Heart left ventricle (tissue), 16 donors: ENCODE measurements around the gene CNRIP1. TPM values are rescaled to one million over a fixed set of nuclear protein-coding genes. Genes with fewer than 3 reads are reported as not detected.

Experiments
- ATAC-seq, 4 donors: fragments of 200-7000 bp; cut with Tn5 transposase; one replicate each; pipeline ENCODE4 v1.9.1; 2020 to 2022; ENCODE audit warnings: moderate library complexity in 4 of 4, mild to moderate bottlenecking in 3 of 4, moderate number of reproducible peaks in 1 of 4
- DNase-seq, 5 donors: peaks; one replicate each; pipeline ENCODE4 v3.0.0-alpha.2; 2020
- H3K27ac ChIP-seq, 12 donors: fragments of 200-600 bp; sonication (generic) in 4 of 12; one replicate each; pipeline versions ENCODE4 v1.5.0 to v1.8.0; 2016 to 2022; ENCODE audit warnings: mild to moderate bottlenecking in 2 of 12
- H3K27me3 ChIP-seq, 9 donors: fragments of 200-600 bp; sonication (generic) in 2 of 9; one replicate each; pipeline versions ENCODE4 v1.5.1 to v1.8.0; 2016 to 2022; ENCODE audit warnings: mild to moderate bottlenecking in 3 of 9
- H3K36me3 ChIP-seq, 9 donors: fragments of 200-600 bp; sonication (generic) in 2 of 9; one replicate each; pipeline versions ENCODE4 v1.5.0 to v1.8.0; 2018 to 2022; ENCODE audit warnings: mild to moderate bottlenecking in 2 of 9
- H3K4me1 ChIP-seq, 12 donors: fragments of 200-600 bp; sonication (generic) in 4 of 12; one replicate each; pipeline versions ENCODE4 v1.5.0 to v1.8.0; 2016 to 2022; ENCODE audit warnings: mild to moderate bottlenecking in 3 of 12
- H3K4me3 ChIP-seq, 12 donors: fragments of 200-600 bp; sonication (generic) in 4 of 12; one replicate each; pipeline versions ENCODE4 v1.5.0 to v1.8.0; 2017 to 2022; ENCODE audit warnings: mild to moderate bottlenecking in 9 of 12, moderate library complexity in 4 of 12
- H3K9me3 ChIP-seq, 12 donors: fragments of 200-600 bp; sonication (generic) in 4 of 12; one replicate each; pipeline versions ENCODE4 v1.5.0 to v1.8.0; 2016 to 2022; ENCODE audit warnings: mild to moderate bottlenecking in 1 of 12
- POLR2A ChIP-seq, 2 donors: fragments of 450-650 bp; IDR thresholded peaks; one replicate each; pipeline ENCODE4 v1.6.1; 2017; ENCODE audit warnings: antibody characterized with exemption in 2 of 2, mild to moderate bottlenecking in 2 of 2, moderate library complexity in 2 of 2
- WGBS, 4 donors: extraction: QIAGEN DNeasy Blood & Tissue Kit in 2 of 4; methylation state at CpG; one replicate each; pipeline versions ENCODE4 v1.1.5 to v1.1.7; 2013 to 2018; 5-methylcytosine and 5-hydroxymethylcytosine counted together
- intact Hi-C, 10 donors: fragments of 100-400 bp; cut with DNase I; formaldehyde crosslinking; loops; one replicate each; pipeline versions ENCODE4 v1.11.1 to v1.14.2; 2022
- polyA plus RNA-seq, 2 donors: library from polyadenylated mRNA; stranded (reverse); fragments of 200-250 nt; gene quantifications; one replicate each; pipeline ENCODE4 v1.2.3, GENCODE V29; 2013
- total RNA-seq, 9 donors: library from RNA; depleted of rRNA in 2 of 9; stranded (reverse); fragments of >200 nt in 2 of 9; fragmentation: NEBNext Ultra II Directional in 3 of 9; extraction: Animal tissue kit (Norgen Biotek cat#: 25700) in 3 of 9; gene quantifications; one replicate each; pipeline versions ENCODE4 v1.1.0 to v1.2.4, GENCODE V29; 2016 to 2023
- TF ChIP-seq, protein P1 (sequence below), 12 donors: fragments of 200-600 bp; sonication (generic) in 4 of 12; IDR thresholded peaks; one replicate each; pipeline versions ENCODE4 v1.5.0 to v1.8.0; 2018 to 2022; ENCODE audit warnings: antibody characterized with exemption in 12 of 12, mild to moderate bottlenecking in 5 of 12
- donor health status: ischemic (EF 13 %, LVEDD 7.1; RV severe dilation, severe dysfunction).
- donor health status: healthy with polysubstance abuse.
- donor health status: DM: no; HTN: yes; CAD: no.
- donor health status: DM: no; HTN: no; CAD: no.
- donor health status: ischemic (EF 25% LVEDD 6.9; RV normal size, moderate dysfunction).
- donor health status: ischemic (EF 25% LVEDD 5.7; RV mildly dilated, moderate dysfunction).
- donor health status: healthy.
- donor health status: DM: yes; HTN: yes; CAD: no.
- donor health status: ischemic (EF 35%, LVEDD 5.7; RV mildly dilated, moderate dysfunction).
- donor health status: nonischemic (EF 11% LVEDD 7.7; RV severe dilation, severe dysfunction).
- donor health status: DM: yes; HTN: yes; CAD: no.
- donor health status: PGD.
- donor health status: ischemic (EF 29% LVEDD 5.4; RV normal size, mild dysfunction).
- donor health status: nonischemic (EF 23%, LVEDD 6.1; RV moderate dilation, normal function).

Gene CNRIP1
- total and polyA plus RNA-seq, 11 donors = 5.8 to 17.3 (median 7.7) TPM

DNA sequence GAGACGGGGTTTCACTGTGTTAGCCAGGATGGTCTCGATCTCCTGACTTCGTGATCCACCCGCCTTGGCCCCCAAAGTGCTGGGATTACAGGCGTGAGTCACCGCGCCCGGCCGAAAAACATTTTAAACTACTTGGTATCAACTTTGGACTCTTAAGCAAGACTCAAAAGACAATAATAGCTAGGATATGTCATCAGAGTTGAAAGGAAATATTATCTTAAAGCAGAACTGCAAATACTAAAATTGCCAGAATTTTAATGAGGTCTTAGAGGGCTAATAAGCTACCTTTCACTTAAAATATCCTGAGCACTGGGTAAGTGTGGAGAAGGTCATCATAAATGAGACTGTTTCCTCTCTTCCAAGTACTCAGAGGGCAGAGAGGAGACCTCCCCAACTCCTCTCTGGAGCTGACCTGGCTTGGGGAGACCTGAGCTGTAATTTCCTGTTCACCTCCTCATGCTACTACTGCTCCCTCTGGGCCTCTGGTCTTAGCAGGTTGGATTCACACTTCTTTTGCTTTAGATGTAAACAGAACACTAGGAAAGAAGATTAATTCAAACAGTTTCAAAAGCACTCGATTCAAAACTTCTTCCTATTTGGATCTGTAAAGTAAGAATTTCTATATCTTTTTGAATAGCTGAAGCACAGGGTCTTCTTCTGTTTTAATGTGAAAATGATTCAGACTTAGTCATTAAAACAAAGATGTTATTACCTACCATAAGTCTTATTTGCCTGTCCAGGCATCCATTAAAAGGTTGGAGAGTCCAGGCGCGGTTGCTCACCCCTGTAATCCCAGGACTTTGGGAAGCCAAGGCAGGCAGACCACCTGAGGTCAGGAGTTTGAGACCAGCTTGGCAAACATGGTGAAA, 16.5 kb downstream of the CNRIP1 start:
- Histone ChIP-seq H3K4me3 (no peak overlapping the region), H3K4me1 (no peaks in the 10 kb centered on the region), H3K36me3 (peaks cover 0 to 21% (median 0%) of the 10 kb centered on the region in 9 donors), H3K9me3 (no peaks in the 10 kb centered on the region), H3K27ac (no peak overlapping the region), H3K27me3 (no peaks in the 10 kb centered on the region)
- intact Hi-C loops = no loop called here
- TF ChIP-seq, protein P1, sequence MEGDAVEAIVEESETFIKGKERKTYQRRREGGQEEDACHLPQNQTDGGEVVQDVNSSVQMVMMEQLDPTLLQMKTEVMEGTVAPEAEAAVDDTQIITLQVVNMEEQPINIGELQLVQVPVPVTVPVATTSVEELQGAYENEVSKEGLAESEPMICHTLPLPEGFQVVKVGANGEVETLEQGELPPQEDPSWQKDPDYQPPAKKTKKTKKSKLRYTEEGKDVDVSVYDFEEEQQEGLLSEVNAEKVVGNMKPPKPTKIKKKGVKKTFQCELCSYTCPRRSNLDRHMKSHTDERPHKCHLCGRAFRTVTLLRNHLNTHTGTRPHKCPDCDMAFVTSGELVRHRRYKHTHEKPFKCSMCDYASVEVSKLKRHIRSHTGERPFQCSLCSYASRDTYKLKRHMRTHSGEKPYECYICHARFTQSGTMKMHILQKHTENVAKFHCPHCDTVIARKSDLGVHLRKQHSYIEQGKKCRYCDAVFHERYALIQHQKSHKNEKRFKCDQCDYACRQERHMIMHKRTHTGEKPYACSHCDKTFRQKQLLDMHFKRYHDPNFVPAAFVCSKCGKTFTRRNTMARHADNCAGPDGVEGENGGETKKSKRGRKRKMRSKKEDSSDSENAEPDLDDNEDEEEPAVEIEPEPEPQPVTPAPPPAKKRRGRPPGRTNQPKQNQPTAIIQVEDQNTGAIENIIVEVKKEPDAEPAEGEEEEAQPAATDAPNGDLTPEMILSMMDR (IDR thresholded peaks at IDR 0.05) = no peak
- TF ChIP-seq POLR2A (IDR thresholded peaks at IDR 0.05) = no peak
- DNase-seq (no peak), ATAC-seq (no peak)
- WGBS, 4 donors = 93 to 98% (median 97%) methylated on average over 11 to 12 of the region's 12 CpGs

DNA sequence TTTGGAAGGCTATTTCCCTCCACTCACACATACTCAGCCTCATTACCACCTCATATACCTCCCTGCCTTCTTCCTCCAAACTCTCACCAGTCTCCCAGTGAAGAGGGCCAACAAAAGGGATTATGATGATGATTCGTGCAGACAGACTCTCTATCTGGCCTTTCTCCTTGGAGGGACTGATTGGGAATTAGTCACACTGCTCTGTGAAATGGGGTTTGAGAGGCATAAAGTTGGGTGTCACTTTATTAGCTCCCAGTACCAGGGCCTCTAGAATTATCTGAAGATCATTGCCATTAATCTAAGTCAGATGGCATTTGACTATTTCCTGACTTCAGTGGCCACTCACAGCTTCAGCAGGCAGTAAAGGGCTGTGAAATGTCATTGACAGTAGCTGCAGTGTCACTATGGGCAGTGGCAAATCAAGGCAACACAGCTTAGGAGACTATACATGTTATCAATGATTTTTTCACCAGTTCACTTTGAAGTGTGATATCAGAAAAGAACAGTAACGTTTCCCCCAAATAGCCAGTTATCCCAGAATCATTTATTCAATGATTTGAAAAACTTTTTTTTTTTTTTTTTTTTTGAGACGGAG, 17.4 kb downstream of the CNRIP1 start:
- no peaks in the 10 kb centered on the region for H3K4me1 ChIP-seq
- H3K36me3 ChIP-seq = peaks cover 0 to 16% (median 0%) of the 10 kb centered on the region in 9 donors
- H3K9me3 ChIP-seq = no peaks in the 10 kb centered on the region
- WGBS, 4 donors = 69 to 82% (median 72%) methylated on average over 3 of the region's 3 CpGs
- H3K4me3 ChIP-seq = no peak overlapping the region
- ATAC-seq = no peak
- TF ChIP-seq POLR2A (IDR thresholded peaks at IDR 0.05) = no peak
- TF ChIP-seq, protein P1 (IDR thresholded peaks at IDR 0.05) = no peak
- H3K27ac ChIP-seq = no peak overlapping the region
- H3K27me3 ChIP-seq = no peaks in the 10 kb centered on the region
- no peak for DNase-seq
- intact Hi-C loops = no loop called here

DNA sequence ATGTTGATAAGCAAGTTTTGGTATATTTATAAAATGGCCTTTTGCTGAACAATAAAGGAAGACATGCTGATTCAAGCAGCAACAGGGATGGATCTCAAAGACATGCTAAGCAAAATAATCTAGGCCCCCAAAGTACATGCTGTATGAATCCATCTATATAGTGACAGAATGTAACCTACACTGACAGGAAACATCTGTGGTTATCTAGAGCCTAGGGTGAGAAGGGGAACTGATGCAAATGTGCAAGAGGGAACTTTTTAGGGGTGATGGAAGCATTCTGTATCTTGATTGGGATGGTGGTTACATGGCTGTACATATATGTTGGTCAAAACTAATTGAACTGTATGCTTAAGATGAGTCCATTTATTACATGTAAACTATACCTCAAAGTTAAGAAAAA, 24.2 kb downstream of the CNRIP1 start:
- peaks cover 0 to 13% (median 0%) of the 10 kb centered on the region in 9 donors for H3K36me3 ChIP-seq
- DNase-seq (no peak), ATAC-seq (no peak)
- peaks cover 0 to 24% (median 2%) of the 10 kb centered on the region in 12 donors for H3K4me1 ChIP-seq
- H3K9me3 ChIP-seq = no peaks in the 10 kb centered on the region
- H3K27ac ChIP-seq = no peak overlapping the region
- TF ChIP-seq POLR2A (IDR thresholded peaks at IDR 0.05) = no peak
- TF ChIP-seq, protein P1 (IDR thresholded peaks at IDR 0.05) = no peak
- H3K4me3 ChIP-seq = no peak overlapping the region
- intact Hi-C loops = loop anchor here in 1 of 10 donors (10.0 kb wide), 1 partner anchor 139 kb away; no protein-coding TSS in a partner anchor
- no peaks in the 10 kb centered on the region for H3K27me3 ChIP-seq

DNA sequence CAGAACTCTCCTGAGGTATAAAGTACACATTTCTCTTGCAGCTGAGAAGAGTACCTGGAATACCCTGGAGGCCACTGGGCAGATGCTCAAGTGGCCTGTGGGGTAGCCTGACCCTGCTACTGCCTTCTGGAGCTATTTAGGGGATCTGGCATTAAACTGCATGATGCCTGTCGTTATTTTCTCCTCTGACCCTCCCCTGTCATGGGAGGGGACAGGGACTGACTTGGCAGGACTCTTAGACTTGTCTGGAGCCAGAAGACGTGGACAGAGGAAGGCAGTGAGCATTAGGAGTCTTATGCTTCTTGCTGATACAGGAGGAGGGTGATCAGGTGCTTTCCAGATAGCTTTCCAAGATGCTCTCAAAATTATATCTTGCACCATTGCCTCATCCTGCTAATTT, 24.8 kb downstream of the CNRIP1 start:
- peaks cover 0 to 29% (median 2%) of the 10 kb centered on the region in 12 donors for H3K4me1 ChIP-seq
- DNase-seq (no peak), ATAC-seq (no peak)
- H3K4me3 ChIP-seq = no peak overlapping the region
- intact Hi-C loops = loop anchor here in 1 of 10 donors (10.0 kb wide), 1 partner anchor 140 kb away; no protein-coding TSS in a partner anchor
- WGBS, 4 donors = 4 to 21% (median 14%) methylated on average over 2 of the region's 2 CpGs
- peaks cover 0 to 13% (median 0%) of the 10 kb centered on the region in 9 donors for H3K36me3 ChIP-seq
- no peak for TF ChIP-seq POLR2A (IDR thresholded peaks at IDR 0.05)
- TF ChIP-seq, protein P1 (IDR thresholded peaks at IDR 0.05) = no peak
- H3K27ac ChIP-seq = no peak overlapping the region
- no peaks in the 10 kb centered on the region for H3K27me3 ChIP-seq
- H3K9me3 ChIP-seq = no peaks in the 10 kb centered on the region
